NCI-H524 (cell line): ENCODE results near the gene OR8S1.

ENCODE experiments used
- DNase-seq, 2 experiments: peaks; one replicate each; lab custom pipeline; 2025; lab: John Stamatoyannopoulos, UW

The OR8S1 gene

DNA sequence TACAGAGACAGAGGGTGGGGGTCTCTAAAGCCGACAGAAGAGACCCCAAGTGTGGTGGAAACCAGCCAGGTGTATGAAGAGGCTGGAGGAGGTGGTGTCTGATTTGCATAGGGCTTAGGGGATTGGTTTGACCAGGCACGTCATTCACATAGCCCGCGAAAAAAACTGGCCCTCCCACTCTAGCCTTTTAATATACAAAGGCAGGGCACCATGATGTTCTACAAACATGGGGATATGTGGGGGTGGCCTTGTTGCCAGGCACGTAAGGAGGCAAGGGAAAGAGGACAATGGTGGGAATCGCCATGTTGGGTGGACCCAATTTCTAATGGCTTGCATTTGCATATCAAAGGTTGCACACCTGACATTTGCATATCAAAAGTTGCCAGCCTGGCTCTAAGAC, 31.2 kb downstream of the OR8S1 start:
- no peak for DNase-seq

GRCh38 chr12:48557919-48558318, 32.5 kb downstream of the OR8S1 start:
- no peak for DNase-seq

DNA sequence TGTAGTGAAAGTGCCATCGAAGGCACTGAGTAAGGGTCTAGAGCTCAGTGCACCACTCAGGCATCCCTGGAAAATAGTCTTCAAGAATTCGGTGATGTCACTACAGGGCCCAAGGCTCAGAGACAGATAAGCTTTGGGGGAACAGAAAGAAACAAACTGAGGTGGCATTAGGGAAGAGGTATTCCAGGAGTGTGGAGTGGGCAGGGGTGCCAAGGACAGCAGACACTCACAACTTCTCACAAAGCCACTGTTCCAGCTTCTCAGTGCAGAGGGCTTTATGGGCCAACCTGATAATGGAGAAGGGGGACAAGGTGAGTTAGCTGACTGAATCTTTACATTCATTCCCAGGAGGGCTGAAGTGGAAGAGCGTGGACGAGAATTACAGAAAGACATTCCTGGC, 42.3 kb downstream of the OR8S1 start:
- no peak for DNase-seq

DNA sequence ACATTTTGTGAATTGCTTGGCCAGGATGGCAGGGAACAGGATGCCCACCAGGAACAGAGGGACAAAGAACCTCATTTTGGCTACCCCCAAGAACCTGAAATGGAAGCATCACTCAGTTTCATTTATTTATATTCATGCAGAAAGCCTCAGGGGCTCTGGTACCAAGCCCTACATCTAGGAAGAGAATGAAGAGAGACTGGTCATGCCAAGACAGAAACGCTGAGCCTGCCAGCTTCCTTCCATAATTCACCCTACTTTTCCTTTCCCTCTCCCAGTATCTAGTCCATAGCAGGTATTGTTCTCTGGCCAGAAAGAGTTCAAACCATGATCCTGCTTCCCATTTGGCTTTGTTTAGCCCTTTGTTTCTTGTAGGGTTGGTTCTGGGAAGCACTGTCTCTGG, 44.5 kb downstream of the OR8S1 start, which contains the start of gene LALBA:
LALBA (minus strand) TSS at position 101 of the 400 bp plus-strand sequence; CDS start at position 75, 26 bp downstream.
- no peak for DNase-seq

DNA sequence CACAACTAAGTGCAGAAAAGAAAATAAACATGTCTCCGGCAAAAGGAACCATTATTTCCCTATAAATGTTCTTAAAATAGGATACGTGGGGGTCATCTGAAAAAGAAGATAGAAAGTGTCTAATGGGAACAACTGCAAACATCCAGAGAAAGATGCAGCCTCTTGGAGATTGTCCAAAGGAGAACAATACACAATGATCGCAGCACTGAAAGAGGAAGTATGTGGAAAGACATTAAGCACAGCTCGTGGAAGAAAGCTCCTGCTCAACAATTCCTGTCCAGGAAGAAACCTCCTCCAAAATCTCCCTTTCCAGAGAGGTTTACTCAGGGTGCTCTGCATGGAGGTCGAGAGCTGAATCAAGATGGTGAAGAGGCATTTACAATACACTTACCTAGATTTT, 46.9 kb downstream of the OR8S1 start:
- no peak for DNase-seq
